ENCODE results near the gene UNC5A.

UNC5A gene

GRCh38 chr5:176881816-176882566, 71.6 kb downstream of the UNC5A start:
- no peak overlapping the region for H3K27ac ChIP-seq (ENCODE audit: insufficient read depth in 1 of 2, low read depth in 1 of 2, low read length in 2 of 2, poor library complexity in 1 of 2, severe bottlenecking in 2 of 2)
- H3K4me3 ChIP-seq (ENCODE audit: control insufficient read depth in 1 of 7, extremely low read depth in 1 of 7, insufficient read depth in 4 of 7, low read depth in 2 of 7, low read length in 6 of 7) = no peak overlapping the region
- DNase-seq = no peak
- ChIA-PET CTCF (no interaction called here), POLR2A (no interaction called here)
- H3K27me3 ChIP-seq (replicated peaks in 2 of 5; ENCODE audit: control insufficient read depth in 4 of 5, insufficient read depth in 5 of 5, low read length in 4 of 5) = peaks cover 0 to 28% (median 4%) of the 10 kb centered on the region in 5 experiments
- 97% methylated on average over 22 of the region's 25 CpGs for WGBS (ENCODE audit: insufficient coverage)
- H3K9me3 ChIP-seq (ENCODE audit: control extremely low read depth in 1 of 5, control insufficient read depth in 4 of 5, insufficient read depth in 2 of 5, low read depth in 1 of 5, low read length in 4 of 5) = no peaks in the 10 kb centered on the region
- H3K4me1 ChIP-seq (ENCODE audit: control extremely low read depth in 1 of 4, control insufficient read depth in 4 of 4, insufficient read depth in 4 of 4, low read length in 3 of 4) = no peaks in the 10 kb centered on the region
- H3K36me3 ChIP-seq (ENCODE audit: control insufficient read depth in 4 of 4, insufficient read depth in 4 of 4, low read length in 3 of 4) = no peaks in the 10 kb centered on the region

- no peak overlapping the region for H3K27ac ChIP-seq (ENCODE audit: insufficient read depth in 1 of 2, low read depth in 1 of 2, low read length in 2 of 2, poor library complexity in 1 of 2, severe bottlenecking in 2 of 2)
- H3K4me1 ChIP-seq (ENCODE audit: control extremely low read depth in 1 of 4, control insufficient read depth in 4 of 4, insufficient read depth in 4 of 4, low read length in 3 of 4) = no peaks in the 10 kb centered on the region
- peaks cover 0 to 22% (median 4%) of the 10 kb centered on the region in 5 experiments for H3K27me3 ChIP-seq (replicated peaks in 2 of 5; ENCODE audit: control insufficient read depth in 4 of 5, insufficient read depth in 5 of 5, low read length in 4 of 5)
- H3K4me3 ChIP-seq (ENCODE audit: control insufficient read depth in 1 of 7, extremely low read depth in 1 of 7, insufficient read depth in 4 of 7, low read depth in 2 of 7, low read length in 6 of 7) = no peak overlapping the region
- WGBS (ENCODE audit: insufficient coverage) = 66% methylated on average over 6 of the region's 6 CpGs
- CTCF ChIA-PET = interaction anchor here (0.5 kb wide), 1 partner anchor 65 kb away, joined by 3 read pairs; no protein-coding TSS in a partner anchor
- no peaks in the 10 kb centered on the region for H3K36me3 ChIP-seq (ENCODE audit: control insufficient read depth in 4 of 4, insufficient read depth in 4 of 4, low read length in 3 of 4)
- H3K9me3 ChIP-seq (ENCODE audit: control extremely low read depth in 1 of 5, control insufficient read depth in 4 of 5, insufficient read depth in 2 of 5, low read depth in 1 of 5, low read length in 4 of 5) = no peaks in the 10 kb centered on the region
- no peak for DNase-seq
- POLR2A ChIA-PET = no interaction called here
Measured at GRCh38 chr5:176882567-176882903, 72.2 kb downstream of the UNC5A start.

DNA sequence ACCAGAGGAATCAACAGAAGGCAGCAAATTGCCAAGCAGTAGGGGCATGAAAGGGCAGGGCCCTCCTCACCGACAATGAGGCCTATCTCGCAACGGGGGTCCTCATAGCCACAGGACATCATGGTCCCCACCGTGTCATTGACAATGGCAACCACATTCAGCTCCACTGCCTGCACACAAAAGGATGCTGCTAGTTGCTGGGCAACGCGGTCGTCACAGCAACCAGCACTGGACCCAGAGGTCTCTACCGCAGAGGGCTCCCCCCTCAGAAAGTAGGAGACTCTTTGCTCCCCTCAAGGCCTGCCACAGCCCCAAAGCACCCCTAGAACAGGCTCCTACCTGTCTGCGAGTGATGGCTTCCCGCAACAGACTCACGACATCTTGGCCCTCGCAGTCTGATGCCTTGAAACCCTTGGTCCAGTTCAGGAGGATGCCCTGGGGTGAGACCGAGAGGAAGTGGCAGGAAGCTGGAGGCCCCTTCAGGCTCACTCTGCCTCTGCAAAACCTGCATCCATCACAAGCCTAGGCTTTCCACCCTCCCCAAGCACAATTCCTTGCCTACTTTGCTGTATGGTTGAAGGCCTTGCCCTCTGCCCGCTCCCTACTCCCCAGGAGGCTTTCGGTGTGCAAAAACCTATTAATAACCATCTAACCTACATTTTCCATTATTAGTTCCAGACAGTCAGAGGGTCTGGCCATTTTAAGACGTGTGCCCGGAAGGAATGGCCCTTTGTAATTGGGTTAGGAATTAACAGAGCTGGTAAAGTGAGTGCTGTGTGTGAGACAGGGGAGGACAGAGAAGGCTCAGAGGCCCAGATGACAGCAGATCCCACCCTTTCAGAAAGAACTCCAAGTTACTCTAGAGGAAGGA, 73.6 kb downstream of the UNC5A start:
- Histone ChIP-seq H3K4me3 (ENCODE audit: control insufficient read depth in 1 of 7, extremely low read depth in 1 of 7, insufficient read depth in 4 of 7, low read depth in 2 of 7, low read length in 6 of 7) (no peak overlapping the region), H3K4me1 (ENCODE audit: control extremely low read depth in 1 of 4, control insufficient read depth in 4 of 4, insufficient read depth in 4 of 4, low read length in 3 of 4) (no peaks in the 10 kb centered on the region), H3K27ac (ENCODE audit: insufficient read depth in 1 of 2, low read depth in 1 of 2, low read length in 2 of 2, poor library complexity in 1 of 2, severe bottlenecking in 2 of 2) (no peak overlapping the region), H3K27me3 (replicated peaks in 2 of 5; ENCODE audit: control insufficient read depth in 4 of 5, insufficient read depth in 5 of 5, low read length in 4 of 5) (peaks cover 0 to 8% (median 4%) of the 10 kb centered on the region in 5 experiments), H3K36me3 (ENCODE audit: control insufficient read depth in 4 of 4, insufficient read depth in 4 of 4, low read length in 3 of 4) (no peaks in the 10 kb centered on the region), H3K9me3 (ENCODE audit: control extremely low read depth in 1 of 5, control insufficient read depth in 4 of 5, insufficient read depth in 2 of 5, low read depth in 1 of 5, low read length in 4 of 5) (no peaks in the 10 kb centered on the region)
- CTCF ChIA-PET = interaction anchor here (0.9 kb wide), 1 partner anchor 12 kb away, joined by 3 read pairs; no protein-coding TSS in a partner anchor
- POLR2A ChIA-PET = no interaction called here
- DNase-seq = no peak
- WGBS (ENCODE audit: insufficient coverage) = 96% methylated on average over 12 of the region's 17 CpGs

- 93% methylated on average over 4 of the region's 4 CpGs for WGBS (ENCODE audit: insufficient coverage)
- no peaks in the 10 kb centered on the region for H3K4me1 ChIP-seq (ENCODE audit: control extremely low read depth in 1 of 4, control insufficient read depth in 4 of 4, insufficient read depth in 4 of 4, low read length in 3 of 4)
- ChIA-PET POLR2A (no interaction called here), CTCF (no interaction called here)
- no peaks in the 10 kb centered on the region for H3K36me3 ChIP-seq (ENCODE audit: control insufficient read depth in 4 of 4, insufficient read depth in 4 of 4, low read length in 3 of 4)
- peaks cover 0 to 7% (median 4%) of the 10 kb centered on the region in 5 experiments for H3K27me3 ChIP-seq (replicated peaks in 2 of 5; ENCODE audit: control insufficient read depth in 4 of 5, insufficient read depth in 5 of 5, low read length in 4 of 5)
- H3K9me3 ChIP-seq (ENCODE audit: control extremely low read depth in 1 of 5, control insufficient read depth in 4 of 5, insufficient read depth in 2 of 5, low read depth in 1 of 5, low read length in 4 of 5) = no peaks in the 10 kb centered on the region
- DNase-seq = no peak
- H3K4me3 ChIP-seq (ENCODE audit: control insufficient read depth in 1 of 7, extremely low read depth in 1 of 7, insufficient read depth in 4 of 7, low read depth in 2 of 7, low read length in 6 of 7) = no peak overlapping the region
- no peak overlapping the region for H3K27ac ChIP-seq (ENCODE audit: insufficient read depth in 1 of 2, low read depth in 1 of 2, low read length in 2 of 2, poor library complexity in 1 of 2, severe bottlenecking in 2 of 2)
Measured at GRCh38 chr5:176884571-176884890, 74.2 kb downstream of the UNC5A start.

DNA sequence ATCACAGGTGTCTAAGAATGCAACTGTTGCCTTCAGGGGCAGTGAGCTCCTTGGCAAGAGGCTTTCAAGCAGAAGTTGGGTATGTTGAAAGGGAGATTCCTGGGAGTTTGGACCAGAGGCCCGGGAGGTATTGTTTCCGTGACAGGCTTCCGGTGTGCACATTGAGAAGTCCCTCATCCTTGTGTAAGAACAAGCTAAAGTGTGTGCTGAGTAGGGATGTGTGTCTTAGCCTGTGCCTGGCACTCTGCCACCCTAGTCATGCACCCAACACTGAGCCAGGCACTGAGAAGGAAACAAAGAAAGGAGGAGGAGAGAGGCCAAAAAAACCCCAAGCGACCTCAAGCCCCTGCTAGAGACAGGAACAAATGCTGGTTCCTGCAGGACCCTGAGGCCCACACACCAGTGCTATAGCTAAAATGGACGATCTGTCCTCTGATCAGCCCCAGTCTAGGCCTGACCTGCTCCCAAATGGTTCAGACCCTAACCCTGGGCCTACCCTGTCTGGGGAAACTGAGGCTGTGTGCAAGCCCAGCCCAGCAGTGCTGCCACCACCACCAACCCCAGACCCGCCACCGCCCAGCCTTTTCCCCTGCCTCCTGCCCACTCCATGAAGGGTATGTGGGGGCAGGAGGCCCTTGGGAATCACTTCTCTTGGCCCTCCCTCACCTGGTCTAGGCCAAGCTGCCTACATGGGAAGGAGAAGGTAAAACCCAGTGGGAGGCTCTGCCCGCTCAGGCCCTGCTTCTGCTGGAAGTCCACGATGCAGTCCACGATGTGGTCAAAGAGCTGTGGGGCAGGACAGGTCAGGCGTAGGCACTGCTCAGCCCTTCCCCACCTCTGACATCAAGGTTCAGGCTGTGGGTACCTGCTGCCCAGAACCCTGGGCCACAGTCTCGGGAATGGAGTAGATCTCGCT, 76.2 kb downstream of the UNC5A start:
- H3K4me3 ChIP-seq (ENCODE audit: control insufficient read depth in 1 of 7, extremely low read depth in 1 of 7, insufficient read depth in 4 of 7, low read depth in 2 of 7, low read length in 6 of 7) = no peak overlapping the region
- H3K27ac ChIP-seq (ENCODE audit: insufficient read depth in 1 of 2, low read depth in 1 of 2, low read length in 2 of 2, poor library complexity in 1 of 2, severe bottlenecking in 2 of 2) = no peak overlapping the region
- H3K36me3 ChIP-seq (ENCODE audit: control insufficient read depth in 4 of 4, insufficient read depth in 4 of 4, low read length in 3 of 4) = no peaks in the 10 kb centered on the region
- 95% methylated on average over 10 of the region's 13 CpGs for WGBS (ENCODE audit: insufficient coverage)
- H3K27me3 ChIP-seq (replicated peaks in 2 of 5; ENCODE audit: control insufficient read depth in 4 of 5, insufficient read depth in 5 of 5, low read length in 4 of 5) = peaks cover 0 to 9% (median 9%) of the 10 kb centered on the region in 5 experiments
- CTCF ChIA-PET = no interaction called here
- POLR2A ChIA-PET = interaction anchor here (0.6 to 1.1 kb wide), 2 partner anchors 10 to 72 kb away, joined by 3 to 5 read pairs; no protein-coding TSS in a partner anchor
- H3K9me3 ChIP-seq (ENCODE audit: control extremely low read depth in 1 of 5, control insufficient read depth in 4 of 5, insufficient read depth in 2 of 5, low read depth in 1 of 5, low read length in 4 of 5) = no peaks in the 10 kb centered on the region
- H3K4me1 ChIP-seq (ENCODE audit: control extremely low read depth in 1 of 4, control insufficient read depth in 4 of 4, insufficient read depth in 4 of 4, low read length in 3 of 4) = no peaks in the 10 kb centered on the region
- DNase-seq = no peak

- Histone ChIP-seq H3K9me3 (ENCODE audit: control extremely low read depth in 1 of 5, control insufficient read depth in 4 of 5, insufficient read depth in 2 of 5, low read depth in 1 of 5, low read length in 4 of 5) (no peaks in the 10 kb centered on the region), H3K4me1 (ENCODE audit: control extremely low read depth in 1 of 4, control insufficient read depth in 4 of 4, insufficient read depth in 4 of 4, low read length in 3 of 4) (no peaks in the 10 kb centered on the region), H3K36me3 (ENCODE audit: control insufficient read depth in 4 of 4, insufficient read depth in 4 of 4, low read length in 3 of 4) (no peaks in the 10 kb centered on the region), H3K27ac (ENCODE audit: insufficient read depth in 1 of 2, low read depth in 1 of 2, low read length in 2 of 2, poor library complexity in 1 of 2, severe bottlenecking in 2 of 2) (no peak overlapping the region), H3K27me3 (replicated peaks in 2 of 5; ENCODE audit: control insufficient read depth in 4 of 5, insufficient read depth in 5 of 5, low read length in 4 of 5) (peaks cover 0 to 12% (median 2%) of the 10 kb centered on the region in 5 experiments), H3K4me3 (ENCODE audit: control insufficient read depth in 1 of 7, extremely low read depth in 1 of 7, insufficient read depth in 4 of 7, low read depth in 2 of 7, low read length in 6 of 7) (no peak overlapping the region)
- CTCF ChIA-PET = interaction anchor here (1.7 kb wide), 1 partner anchor 11 kb away, joined by 3 read pairs; the partner anchor contains the start of gene HK3
- POLR2A ChIA-PET = no interaction called here
- no peak for DNase-seq
- 91% methylated on average over 28 of the region's 28 CpGs for WGBS (ENCODE audit: insufficient coverage)
Measured at GRCh38 chr5:176887252-176887849, 77.0 kb downstream of the UNC5A start.
